K562 (cell line): ENCODE results near the gene CFAP73. TPM values are rescaled to one million over a fixed set of nuclear protein-coding genes. Genes with fewer than 3 reads are reported as not detected.

Source experiments
- ATAC-seq: fragments of 200-7000 bp; cut with Tn5 transposase; 3 replicates; pipeline ENCODE4 v1.9.1; 2020; ENCODE audit warnings: moderate library complexity
- BruUV-seq: library from RNA; stranded (reverse); fragments of 400-500 nt; replicated peaks from 2 replicates; lab custom pipeline; 2021; lab: Mats Ljungman, UMichigan
- CTCF ChIA-PET: fragments of 300-600 bp; formaldehyde crosslinking; extraction: SDS; loops from one replicate; lab custom pipeline; 2021; ENCODE audit warnings: low intra/inter-chr PET ratio; lab: Yijun Ruan, JAX
- POLR2A ChIA-PET: fragments of 300-600, 350-650 bp; sonication (Branson Sonifier 250); formaldehyde crosslinking; extraction: SDS; loops from one replicate; lab custom pipeline; 2021; ENCODE audit warnings: antibody characterized with exemption, inconsistent platforms; lab: Yijun Ruan, JAX
- DNase-seq, 4 experiments: peaks; one replicate each; pipeline versions ENCODE4 v3.0.0 to v3.0.0-alpha.2; 2011 to 2018; ENCODE audit warnings: low spot score in 3 of 4, mixed read lengths in 3 of 4; ENCODE audit errors: extremely low read depth in 1 of 4
- FAIRE-seq: peaks from 2 replicates; lab custom pipeline; 2011; peaks lifted over from hg19 to GRCh38; lab: Jason Lieb, UNC
- H2AFZ ChIP-seq: 2 replicates; pipeline ENCODE4 v1.6.0; 2011; ENCODE audit warnings: low read depth, low read length, control low read depth, inconsistent platforms
- H3K27ac ChIP-seq: fragments of 200-600 bp; 3 replicates; pipeline ENCODE4 v1.8.0; 2011; ENCODE audit warnings: low read depth, mild to moderate bottlenecking, control low read depth, inconsistent platforms, low read length, moderate library complexity, mixed read lengths; ENCODE audit errors: extremely low read depth
- H3K27me3 ChIP-seq, 2 experiments: fragments of 300-600 bp in 1 of 2; 2 replicates in 1 of 2; 3 replicates in 1 of 2; pipeline versions ENCODE4 v1.6.0 to v1.8.0; 2011; ENCODE audit warnings: inconsistent platforms in 2 of 2, low read length in 2 of 2, mild to moderate bottlenecking in 1 of 2, mixed read lengths in 1 of 2, moderate library complexity in 1 of 2; ENCODE audit not compliant: control insufficient read depth in 2 of 2, insufficient read depth in 2 of 2
- H3K36me3 ChIP-seq: fragments of 300-600 bp; 3 replicates; pipeline ENCODE4 v1.8.0; 2011; ENCODE audit warnings: mild to moderate bottlenecking, low read length, inconsistent platforms; ENCODE audit not compliant: control insufficient read depth, insufficient read depth
- H3K4me1 ChIP-seq, 2 experiments: fragments of 200-600 bp in 1 of 2; replicated peaks in 1 of 2; 2 replicates in 1 of 2; 3 replicates in 1 of 2; pipeline versions ENCODE4 v1.5.1 to v1.8.0; 2011; ENCODE audit warnings: inconsistent platforms in 2 of 2, low read length in 2 of 2, mild to moderate bottlenecking in 1 of 2, mixed read lengths in 1 of 2, moderate library complexity in 1 of 2; ENCODE audit not compliant: control insufficient read depth in 2 of 2, insufficient read depth in 2 of 2
- H3K4me2 ChIP-seq: 2 replicates; pipeline ENCODE4 v1.6.1; 2011; ENCODE audit warnings: low read length, control low read depth, inconsistent platforms, mixed read lengths; ENCODE audit not compliant: insufficient read depth
- H3K4me3 ChIP-seq: fragments of 200-600 bp; sonication (generic), shearing (Covaris generic); 2 replicates; pipeline ENCODE4 v1.5.1; 2016; ENCODE audit warnings: control low read depth, inconsistent platforms
- H3K79me2 ChIP-seq: fragments of 200-600 bp; 3 replicates; pipeline ENCODE4 v1.8.0; 2011; ENCODE audit warnings: low read length, inconsistent platforms; ENCODE audit not compliant: control insufficient read depth, insufficient read depth
- H3K9ac ChIP-seq, 2 experiments: 2 replicates each; pipeline versions ENCODE4 v1.6.0 to v1.6.1; 2011; ENCODE audit warnings: low read depth in 2 of 2, low read length in 2 of 2, control low read depth in 1 of 2, inconsistent platforms in 1 of 2, mild to moderate bottlenecking in 1 of 2, mixed read lengths in 1 of 2; ENCODE audit not compliant: insufficient read depth in 1 of 2
- H3K9me1 ChIP-seq: one replicate; pipeline ENCODE4 v1.6.0; 2011; ENCODE audit warnings: inconsistent platforms, mild to moderate bottlenecking, low read length, moderate library complexity; ENCODE audit not compliant: control insufficient read depth, insufficient read depth
- H3K9me3 ChIP-seq: replicated peaks from 2 replicates; pipeline ENCODE4 v1.5.1; 2011; ENCODE audit warnings: low read depth, low read length, inconsistent platforms; ENCODE audit not compliant: control insufficient read depth, insufficient read depth
- H4K20me1 ChIP-seq: replicated peaks from 2 replicates; pipeline ENCODE4 v1.6.1; 2011; ENCODE audit warnings: low read length, inconsistent platforms, mixed read lengths; ENCODE audit not compliant: control insufficient read depth, insufficient read depth
- CHD4 ChIP-seq: fragments of 200-600 bp; sonication (generic); IDR thresholded peaks from 3 replicates; pipeline ENCODE4 v1.6.1; 2012; ENCODE audit warnings: low read depth, mild to moderate bottlenecking, mixed read lengths, low read length, inconsistent platforms; ENCODE audit not compliant: insufficient read depth, insufficient replicate concordance, poor library complexity, severe bottlenecking
- EWSR1 ChIP-seq: fragments of 450-650 bp; IDR thresholded peaks from 2 replicates; pipeline ENCODE4 v1.6.1; 2018; ENCODE audit warnings: borderline replicate concordance, mild to moderate bottlenecking, low read depth, moderate library complexity; ENCODE audit not compliant: partially characterized antibody
- MAZ ChIP-seq, 2 experiments: fragments of 450-650 bp in 1 of 2; sonication (generic) in 1 of 2; formaldehyde crosslinking; IDR thresholded peaks in 1 of 2; conservative IDR thresholded peaks in 1 of 2; 2 replicates each; pipeline versions ENCODE4 v1.4.0 to v1.5.0; 2020; ENCODE audit warnings: mild to moderate bottlenecking in 1 of 2, missing genetic modification reagents in 1 of 2
- MEIS2 ChIP-seq: fragments of 450-650 bp; IDR thresholded peaks from 2 replicates; pipeline ENCODE4 v1.6.1; 2014; ENCODE audit warnings: mild to moderate bottlenecking; ENCODE audit not compliant: partially characterized antibody
- POLR2G ChIP-seq: fragments of 200-400 bp; formaldehyde crosslinking; IDR thresholded peaks from 2 replicates; pipeline ENCODE4 v1.6.1; 2017; ENCODE audit warnings: low read depth, mild to moderate bottlenecking, antibody characterized with exemption, low read length, moderate library complexity
- RBFOX2 ChIP-seq: fragments of 200-400 bp; formaldehyde crosslinking; IDR thresholded peaks from 2 replicates; pipeline ENCODE4 v1.6.1; 2017; ENCODE audit warnings: low read depth, mild to moderate bottlenecking, low read length, moderate library complexity
- SETDB1 ChIP-seq: IDR thresholded peaks from one replicate; pipeline ENCODE4 v1.6.1; 2012; ENCODE audit warnings: low read length, control low read depth, inconsistent platforms
- WGBS: fragments of 100-300 bp; shearing (Covaris generic); methylation state at CpG from one replicate; pipeline ENCODE4 v1.1.6; 2016; ENCODE audit warnings: low coverage, mixed read lengths; ENCODE audit not compliant: insufficient coverage; ENCODE audit errors: missing lambda C conversion rate; 5-methylcytosine and 5-hydroxymethylcytosine counted together
- in situ Hi-C: fragments of 300-500 bp; cut with MboI; formaldehyde crosslinking; loops from 4 replicates; pipeline ENCODE4 v1.15.0; 2018; ENCODE audit warnings: inconsistent platforms, mixed read lengths
- intact Hi-C: fragments of 100-400 bp; cut with micrococcal nuclease; formaldehyde crosslinking; loops from 2 replicates; pipeline ENCODE4 v1.14.2; 2022
- polyA plus RNA-seq, 8 experiments: library from polyadenylated mRNA; depleted of rRNA in 4 of 8; stranded (reverse) in 5 of 8; unstranded in 3 of 8; fragments of >200 nt; fragmentation: Nextera tagmentation in 2 of 8; fragmentation: Illumina TruSeq in 1 of 8; extraction: Ambion mirVana in 2 of 8; extraction: Trizol in 1 of 8; gene quantifications; 2 replicates each; pipeline versions ENCODE4 v1.2.1 to v1.2.3, GENCODE V29; 2011 to 2014; ENCODE audit warnings: inconsistent platforms in 1 of 8, missing spikeins in 1 of 8
- total RNA-seq, 7 experiments: library from RNA; depleted of rRNA in 6 of 7; stranded (reverse); fragments of >200 nt in 6 of 7; fragmentation: Illumina TruSeq in 2 of 7; extraction: Trizol in 2 of 7; gene quantifications; 2 replicates each; pipeline versions ENCODE4 v1.2.1 to v1.2.3, GENCODE V29; 2011 to 2021; ENCODE audit warnings: low replicate concordance in 1 of 7
- TF ChIP-seq, protein P1 (sequence below): sonication (generic); IDR thresholded peaks from 2 replicates; pipeline ENCODE4 v1.6.1; 2016
- TF ChIP-seq, protein P2 (sequence below): sonication (generic); formaldehyde crosslinking; IDR thresholded peaks from 2 replicates; pipeline ENCODE4 v1.8.1; 2023; ENCODE audit warnings: mild to moderate bottlenecking, missing genetic modification reagents, moderate library complexity
- TF ChIP-seq, protein P3 (sequence below): fragments of 450-650 bp; formaldehyde crosslinking; conservative IDR thresholded peaks from 2 replicates; pipeline ENCODE4 v1.4.0; 2022; ENCODE audit warnings: mild to moderate bottlenecking, missing genetic modification characterization

Gene CFAP73
- total and polyA plus RNA-seq, 9 of the 15 experiments (the other 6 are each of a cell fraction or from before 2014, with no cell fraction given): not detected

DNA sequence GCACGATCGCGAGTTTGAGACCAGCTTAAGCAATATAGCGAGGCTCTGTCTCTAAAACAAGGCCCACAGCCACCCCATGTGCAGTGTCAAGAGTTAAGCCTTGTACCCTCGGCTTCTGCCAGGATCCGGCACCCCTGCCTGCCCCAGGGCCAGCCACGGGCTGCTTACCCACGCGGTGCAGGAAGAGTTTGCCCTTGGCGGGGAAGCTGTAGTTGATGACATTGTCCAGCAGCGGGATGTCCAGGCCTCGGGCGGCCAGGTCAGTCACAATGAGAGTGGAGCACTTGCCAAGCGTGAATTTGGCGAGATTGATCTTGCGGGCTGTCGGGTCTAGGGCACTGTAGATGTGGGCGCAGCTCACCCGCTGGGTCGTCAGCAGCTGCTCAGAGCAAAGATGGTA is 22.7 kb downstream of the CFAP73 start:
- CTCF ChIA-PET: no interaction called here
- H3K36me3 ChIP-seq: peaks cover 89% of the 10 kb centered on the region
- in situ Hi-C loops: loop anchor here (5.0 kb wide), 1 partner anchor 125 kb away; no protein-coding TSS in a partner anchor

More for the DNA sequence above, 22.7 kb downstream of the CFAP73 start:
- peak overlapping the region in 1 of 2 experiments; percentile 62; a peak in 1 of 4 replicates for H3K9ac ChIP-seq
- ATAC-seq (no peak), FAIRE-seq (no peak), DNase-seq (no peak)
- TF ChIP-seq SETDB1 (no peak), MEIS2 (no peak), EWSR1 (no peak), CHD4 (no peak), RBFOX2 (peak; percentile 29; the same call in 1 of the 2 replicates), MAZ (CRISPR knock-in tag; conservative IDR thresholded peaks at IDR 0.05 in 1 of 2, IDR thresholded peaks at IDR 0.05 in 1 of 2) (no peak), POLR2G (peak; percentile 30; the same call in 1 of the 2 replicates)
- TF ChIP-seq, protein P1, sequence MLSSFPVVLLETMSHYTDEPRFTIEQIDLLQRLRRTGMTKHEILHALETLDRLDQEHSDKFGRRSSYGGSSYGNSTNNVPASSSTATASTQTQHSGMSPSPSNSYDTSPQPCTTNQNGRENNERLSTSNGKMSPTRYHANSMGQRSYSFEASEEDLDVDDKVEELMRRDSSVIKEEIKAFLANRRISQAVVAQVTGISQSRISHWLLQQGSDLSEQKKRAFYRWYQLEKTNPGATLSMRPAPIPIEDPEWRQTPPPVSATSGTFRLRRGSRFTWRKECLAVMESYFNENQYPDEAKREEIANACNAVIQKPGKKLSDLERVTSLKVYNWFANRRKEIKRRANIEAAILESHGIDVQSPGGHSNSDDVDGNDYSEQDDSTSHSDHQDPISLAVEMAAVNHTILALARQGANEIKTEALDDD: no peak
- TF ChIP-seq, protein P2, sequence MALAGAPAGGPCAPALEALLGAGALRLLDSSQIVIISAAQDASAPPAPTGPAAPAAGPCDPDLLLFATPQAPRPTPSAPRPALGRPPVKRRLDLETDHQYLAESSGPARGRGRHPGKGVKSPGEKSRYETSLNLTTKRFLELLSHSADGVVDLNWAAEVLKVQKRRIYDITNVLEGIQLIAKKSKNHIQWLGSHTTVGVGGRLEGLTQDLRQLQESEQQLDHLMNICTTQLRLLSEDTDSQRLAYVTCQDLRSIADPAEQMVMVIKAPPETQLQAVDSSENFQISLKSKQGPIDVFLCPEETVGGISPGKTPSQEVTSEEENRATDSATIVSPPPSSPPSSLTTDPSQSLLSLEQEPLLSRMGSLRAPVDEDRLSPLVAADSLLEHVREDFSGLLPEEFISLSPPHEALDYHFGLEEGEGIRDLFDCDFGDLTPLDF: no peak
- TF ChIP-seq, protein P3, sequence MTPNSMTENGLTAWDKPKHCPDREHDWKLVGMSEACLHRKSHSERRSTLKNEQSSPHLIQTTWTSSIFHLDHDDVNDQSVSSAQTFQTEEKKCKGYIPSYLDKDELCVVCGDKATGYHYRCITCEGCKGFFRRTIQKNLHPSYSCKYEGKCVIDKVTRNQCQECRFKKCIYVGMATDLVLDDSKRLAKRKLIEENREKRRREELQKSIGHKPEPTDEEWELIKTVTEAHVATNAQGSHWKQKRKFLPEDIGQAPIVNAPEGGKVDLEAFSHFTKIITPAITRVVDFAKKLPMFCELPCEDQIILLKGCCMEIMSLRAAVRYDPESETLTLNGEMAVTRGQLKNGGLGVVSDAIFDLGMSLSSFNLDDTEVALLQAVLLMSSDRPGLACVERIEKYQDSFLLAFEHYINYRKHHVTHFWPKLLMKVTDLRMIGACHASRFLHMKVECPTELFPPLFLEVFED: no peak
- no peaks in the 10 kb centered on the region for H3K27me3 ChIP-seq
- H3K4me3 ChIP-seq: no peak overlapping the region
- WGBS: 97% methylated on average over 13 of the region's 20 CpGs
- H3K4me2 ChIP-seq: no peak overlapping the region
- peaks cover 0 to 12% of the 10 kb centered on the region in 2 experiments; a peak in 2 of 5 replicates for H3K4me1 ChIP-seq
- H3K9me3 ChIP-seq: no peaks in the 10 kb centered on the region
- POLR2A ChIA-PET: interaction anchor here (0.6 kb wide), 1 partner anchor 11 kb away, joined by 3 read pairs; no protein-coding TSS in a partner anchor
- intact Hi-C loops: no loop called here
- H3K79me2 ChIP-seq: no peaks in the 10 kb centered on the region; the same call in 2 of the 3 replicates
- peaks cover 2% of the 10 kb centered on the region for H3K9me1 ChIP-seq
- H4K20me1 ChIP-seq: no peaks in the 10 kb centered on the region; the same call in 1 of the 2 replicates
- no TSS peak for BruUV-seq
- H3K27ac ChIP-seq: no peak overlapping the region
- no peak overlapping the region for H2AFZ ChIP-seq
